ENCODE data around the gene ADD3. TPM values are rescaled to one million over a fixed set of nuclear protein-coding genes. Genes with fewer than 3 reads are reported as not detected.

Gene ADD3
- total RNA-seq, 3 donors from 2014 or later (not counting 1 experiment from before 2014, with no cell fraction given): 341 to 437 (median 344) TPM

- intact Hi-C loops (cut with micrococcal nuclease): loop anchor here (2.0 to 10.0 kb wide), 6 partner anchors 32 to 405 kb away; partner anchors contain the start of gene XPNPEP1
- peaks cover 36% of the 10 kb centered on the region for H3K4me1 ChIP-seq (ENCODE audit: control insufficient read depth, insufficient read depth, low read length)
- H3K27me3 ChIP-seq (ENCODE audit: control insufficient read depth, insufficient read depth, low read length): no peaks in the 10 kb centered on the region
- TF ChIP-seq CTCF (IDR thresholded peaks at IDR 0.05): no peak
- peak overlapping the region; percentile 1 for H3K4me3 ChIP-seq (ENCODE audit: low read length)
- no peaks in the 10 kb centered on the region for H3K27me3 Mint-ChIP-seq (ENCODE audit: low read depth in 2 of 2)
- ATAC-seq (peak; percentile 14 to 33 (median 33)), DNase-seq (peak in 1 of 2 donors; percentile 90)
- no peaks in the 10 kb centered on the region for H3K36me3 ChIP-seq (ENCODE audit: control insufficient read depth, insufficient read depth, low read length)
- H3K27ac ChIP-seq (ENCODE audit: low read length): peak overlapping the region; percentile 47
- H3K27ac Mint-ChIP-seq: peak overlapping the region in 1 of 2 donors; percentile 97
- H3K36me3 Mint-ChIP-seq: no peaks in the 10 kb centered on the region
- H3K4me1 Mint-ChIP-seq: peaks cover 55 to 57% of the 10 kb centered on the region in 2 donors
- H3K9me3 Mint-ChIP-seq: no peaks in the 10 kb centered on the region
- H3K4me3 Mint-ChIP-seq: no peak overlapping the region
- no peaks in the 10 kb centered on the region for H3K9me3 ChIP-seq (ENCODE audit: control insufficient read depth, insufficient read depth, low read length)
- 33% methylated on average over 4 of the region's 4 CpGs for WGBS (ENCODE audit: insufficient coverage)
Measured at GRCh38 chr10:110009736-110010475, 2.1 kb downstream of the ADD3 start.

GRCh38 chr10:110010486-110011378 is 2.9 kb downstream of the ADD3 start:
- intact Hi-C loops (cut with micrococcal nuclease): loop anchor here (2.0 to 10.0 kb wide), 2 partner anchors 66 to 404 kb away; no protein-coding TSS in a partner anchor

GRCh38 chr10:110011681-110012080 is 3.9 kb downstream of the ADD3 start:
- TF ChIP-seq CTCF (IDR thresholded peaks at IDR 0.05): no peak
- no peak for ATAC-seq
- H3K27me3 Mint-ChIP-seq (ENCODE audit: low read depth in 2 of 2): no peaks in the 10 kb centered on the region

More at GRCh38 chr10:110010486-110011378, 2.9 kb downstream of the ADD3 start:
- no peaks in the 10 kb centered on the region for H3K36me3 ChIP-seq (ENCODE audit: control insufficient read depth, insufficient read depth, low read length)
- peaks cover 36% of the 10 kb centered on the region for H3K4me1 ChIP-seq (ENCODE audit: control insufficient read depth, insufficient read depth, low read length)
- Mint-ChIP-seq H3K9me3 (no peaks in the 10 kb centered on the region), H3K4me1 (peaks cover 57 to 58% of the 10 kb centered on the region in 2 donors), H3K27me3 (ENCODE audit: low read depth in 2 of 2) (no peaks in the 10 kb centered on the region), H3K36me3 (no peaks in the 10 kb centered on the region), H3K4me3 (no peak overlapping the region), H3K27ac (peak overlapping the region in 1 of 2 donors; percentile 97)
- H3K9me3 ChIP-seq (ENCODE audit: control insufficient read depth, insufficient read depth, low read length): no peaks in the 10 kb centered on the region
- no peak for TF ChIP-seq CTCF (IDR thresholded peaks at IDR 0.05)
- ATAC-seq: no peak
- WGBS (ENCODE audit: insufficient coverage): 0% methylated on average over 1 of the region's 2 CpGs
- no peaks in the 10 kb centered on the region for H3K27me3 ChIP-seq (ENCODE audit: control insufficient read depth, insufficient read depth, low read length)
- H3K27ac ChIP-seq (ENCODE audit: low read length): peak overlapping the region; percentile 47
- H3K4me3 ChIP-seq (ENCODE audit: low read length): no peak overlapping the region
- DNase-seq: peak in 1 of 2 donors; percentile 35

More at GRCh38 chr10:110011681-110012080, 3.9 kb downstream of the ADD3 start:
- H3K9me3 ChIP-seq (ENCODE audit: control insufficient read depth, insufficient read depth, low read length): no peaks in the 10 kb centered on the region
- peaks cover 40% of the 10 kb centered on the region for H3K4me1 ChIP-seq (ENCODE audit: control insufficient read depth, insufficient read depth, low read length)
- H3K9me3 Mint-ChIP-seq: no peaks in the 10 kb centered on the region
- no peak overlapping the region for H3K27ac ChIP-seq (ENCODE audit: low read length)
- 83% methylated on average over 1 of the region's 3 CpGs for WGBS (ENCODE audit: insufficient coverage)
- peaks cover 67 to 68% of the 10 kb centered on the region in 2 donors for H3K4me1 Mint-ChIP-seq
- peak in 1 of 2 donors; percentile 41 for DNase-seq
- H3K4me3 Mint-ChIP-seq: peak overlapping the region; percentile 42
- no peaks in the 10 kb centered on the region for H3K36me3 ChIP-seq (ENCODE audit: control insufficient read depth, insufficient read depth, low read length)
- intact Hi-C loops (cut with micrococcal nuclease): loop anchor here (2.0 to 10.0 kb wide), 2 partner anchors 65 to 403 kb away; no protein-coding TSS in a partner anchor
- H3K27me3 ChIP-seq (ENCODE audit: control insufficient read depth, insufficient read depth, low read length): no peaks in the 10 kb centered on the region
- H3K4me3 ChIP-seq (ENCODE audit: low read length): no peak overlapping the region
- H3K36me3 Mint-ChIP-seq: no peaks in the 10 kb centered on the region
- H3K27ac Mint-ChIP-seq: peak overlapping the region; percentile 74 to 97

Data from natural killer cell (primary cell).